ENCODE measurements around the gene ORAI3.

DNA sequence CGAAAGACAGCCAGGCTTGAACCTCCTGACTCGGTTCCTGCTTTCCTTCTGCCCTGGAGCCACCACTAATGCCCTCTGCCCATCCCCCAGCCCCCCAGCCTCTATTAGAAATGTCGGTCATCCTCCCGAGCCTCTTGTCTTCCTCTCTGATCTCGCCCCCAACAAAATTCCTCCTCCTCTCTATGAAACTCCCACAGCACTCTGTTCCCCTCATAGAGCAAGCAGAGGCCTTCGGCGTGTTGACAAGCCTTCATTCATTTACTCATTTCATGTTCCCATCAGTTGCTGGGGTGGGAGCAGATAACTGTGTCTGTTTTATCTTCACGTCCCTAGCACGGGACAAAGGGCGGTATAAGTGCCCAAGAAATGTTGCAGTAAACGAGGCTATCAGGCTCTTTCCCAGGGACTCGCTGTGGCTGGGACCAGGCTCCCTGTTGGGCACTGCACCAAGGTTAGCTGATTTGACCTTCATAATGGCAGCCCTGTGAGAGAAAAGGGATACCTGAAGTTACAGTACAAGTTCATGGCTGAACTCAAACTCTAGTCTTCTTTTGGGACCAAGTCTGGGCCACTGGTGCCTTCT lies 17.7 kb upstream of the ORAI3 start:
- TF ChIP-seq FOXK2 (IDR thresholded peaks at IDR 0.05): no peak
- TF ChIP-seq BHLHE40 (IDR thresholded peaks at IDR 0.05; ENCODE audit: borderline replicate concordance): no peak
- no peak for TF ChIP-seq TARDBP (IDR thresholded peaks at IDR 0.05)
- TF ChIP-seq FOXM1 (IDR thresholded peaks at IDR 0.05; ENCODE audit: borderline replicate concordance): no peak
- no peak for TF ChIP-seq ELF4 (IDR thresholded peaks at IDR 0.05)
- TF ChIP-seq SP1 (IDR thresholded peaks at IDR 0.05): no peak
- TF ChIP-seq HDGF (IDR thresholded peaks at IDR 0.05; ENCODE audit: borderline replicate concordance): no peak

All from HEK293T (cell line).